MCF 10A (cell line): ENCODE measurements around the gene SLC41A3. TPM values are rescaled to one million over a fixed set of nuclear protein-coding genes. Genes with fewer than 3 reads are reported as not detected.

ENCODE experiments used
- BruUV-seq: library from RNA; stranded (reverse); fragments of 400-500 nt; replicated peaks from 2 replicates; lab custom pipeline; 2021; lab: Mats Ljungman, UMichigan
- CTCF ChIA-PET: fragments of 300-600 bp; sonication (Branson Sonifier 250); formaldehyde crosslinking; extraction: SDS; loops from one replicate; lab custom pipeline; 2021; ENCODE audit warnings: antibody characterized with exemption, inconsistent platforms; lab: Yijun Ruan, JAX
- POLR2A ChIA-PET: fragments of 300-600, 350-650 bp; sonication (Branson Sonifier 250); formaldehyde crosslinking; extraction: SDS; loops from one replicate; lab custom pipeline; 2020; ENCODE audit warnings: antibody characterized with exemption, inconsistent platforms; lab: Yijun Ruan, JAX
- DNase-seq: peaks from one replicate; pipeline ENCODE4 v3.0.0-alpha.2; 2018; ENCODE audit not compliant: unreplicated experiment
- H3K27ac Mint-ChIP-seq: one replicate; pipeline ENCODE4 v1.8.0; 2022; ENCODE audit warnings: mild to moderate bottlenecking, low read depth, mixed read lengths; ENCODE audit not compliant: unreplicated experiment
- H3K27me3 Mint-ChIP-seq: one replicate; pipeline ENCODE4 v1.8.0; 2022; ENCODE audit warnings: mixed read lengths; ENCODE audit not compliant: insufficient read depth, unreplicated experiment
- H3K36me3 Mint-ChIP-seq: one replicate; pipeline ENCODE4 v1.8.0; 2022; ENCODE audit warnings: mild to moderate bottlenecking, moderate library complexity, mixed read lengths; ENCODE audit not compliant: insufficient read depth, unreplicated experiment
- H3K4me1 Mint-ChIP-seq: one replicate; pipeline ENCODE4 v1.8.0; 2022; ENCODE audit warnings: mixed read lengths; ENCODE audit not compliant: insufficient read depth, unreplicated experiment
- H3K4me3 Mint-ChIP-seq: one replicate; pipeline ENCODE4 v1.8.0; 2022; ENCODE audit warnings: mild to moderate bottlenecking, moderate library complexity, mixed read lengths; ENCODE audit not compliant: unreplicated experiment
- H3K9me3 Mint-ChIP-seq: one replicate; pipeline ENCODE4 v1.8.0; 2022; ENCODE audit warnings: mixed read lengths; ENCODE audit not compliant: unreplicated experiment
- CTCF ChIP-seq: fragments of 200-600 bp; IDR thresholded peaks from one replicate; pipeline ENCODE4 v1.8.0; 2022; ENCODE audit warnings: antibody characterized with exemption, mild to moderate bottlenecking; ENCODE audit not compliant: unreplicated experiment
- intact Hi-C: fragments of 100-400 bp; cut with micrococcal nuclease; formaldehyde crosslinking; loops from 2 replicates; pipeline ENCODE4 v1.14.1; 2022
- total RNA-seq: library from RNA; stranded (reverse); gene quantifications from 2 replicates; pipeline ENCODE4 v1.2.3, GENCODE V29; 2022

Gene SLC41A3
- total RNA-seq, 1 experiment from 2014 or later = 43.2 TPM

- POLR2A ChIA-PET = interaction anchor here (1.0 kb wide), 2 partner anchors 10 to 56 kb away, joined by 3 to 4 read pairs; no protein-coding TSS in a partner anchor
- H3K27me3 Mint-ChIP-seq = no peaks in the 10 kb centered on the region
- TF ChIP-seq CTCF = no peak
- H3K36me3 Mint-ChIP-seq = peaks cover 21% of the 10 kb centered on the region
- intact Hi-C loops = no loop called here
- BruUV-seq = no TSS peak
- H3K4me1 Mint-ChIP-seq = no peaks in the 10 kb centered on the region
- no peak for DNase-seq
- H3K27ac Mint-ChIP-seq = no peak overlapping the region
- H3K9me3 Mint-ChIP-seq = peaks cover 12% of the 10 kb centered on the region
- CTCF ChIA-PET = interaction anchor here (0.6 to 1.2 kb wide), 2 partner anchors 8 to 654 kb away, joined by 3 to 4 read pairs; no protein-coding TSS in a partner anchor
- H3K4me3 Mint-ChIP-seq = no peak overlapping the region
These were observed 58.7 kb downstream of the SLC41A3 start for GRCh38 chr3:126025116-126025729.

GRCh38 chr3:126024049-126024854 is 59.7 kb downstream of the SLC41A3 start:
- peaks cover 12% of the 10 kb centered on the region for H3K9me3 Mint-ChIP-seq
- CTCF ChIA-PET = interaction anchor here (1.2 kb wide), 1 partner anchor 9 kb away, joined by 4 read pairs; no protein-coding TSS in a partner anchor
- no peak overlapping the region for H3K4me3 Mint-ChIP-seq
- H3K36me3 Mint-ChIP-seq = peaks cover 17% of the 10 kb centered on the region
- intact Hi-C loops = no loop called here
- TF ChIP-seq CTCF = no peak
- H3K27ac Mint-ChIP-seq = no peak overlapping the region
- DNase-seq = no peak
- POLR2A ChIA-PET = interaction anchor here (0.6 to 1.0 kb wide), 2 partner anchors 57 to 942 kb away, joined by 3 read pairs; no protein-coding TSS in a partner anchor
- H3K4me1 Mint-ChIP-seq = no peaks in the 10 kb centered on the region
- no peaks in the 10 kb centered on the region for H3K27me3 Mint-ChIP-seq
- BruUV-seq = no TSS peak

- intact Hi-C loops = no loop called here
- no peak overlapping the region for H3K4me3 Mint-ChIP-seq
- H3K4me1 Mint-ChIP-seq = no peaks in the 10 kb centered on the region
- H3K36me3 Mint-ChIP-seq = peaks cover 13% of the 10 kb centered on the region
- BruUV-seq = no TSS peak
- no peak overlapping the region for H3K27ac Mint-ChIP-seq
- no peaks in the 10 kb centered on the region for H3K27me3 Mint-ChIP-seq
- TF ChIP-seq CTCF = no peak
- CTCF ChIA-PET = interaction anchor here (0.6 kb wide), 1 partner anchor 94 kb away, joined by 3 read pairs; no protein-coding TSS in a partner anchor
- no peak for DNase-seq
- H3K9me3 Mint-ChIP-seq = peaks cover 12% of the 10 kb centered on the region
- POLR2A ChIA-PET = no interaction called here
These were observed 60.5 kb downstream of the SLC41A3 start for GRCh38 chr3:126023390-126023789.

GRCh38 chr3:126022741-126023359 is 61.1 kb downstream of the SLC41A3 start:
- Mint-ChIP-seq H3K27me3 (no peaks in the 10 kb centered on the region), H3K9me3 (peaks cover 9% of the 10 kb centered on the region), H3K36me3 (peaks cover 13% of the 10 kb centered on the region), H3K27ac (no peak overlapping the region), H3K4me1 (no peaks in the 10 kb centered on the region), H3K4me3 (no peak overlapping the region)
- intact Hi-C loops = no loop called here
- DNase-seq = no peak
- ChIA-PET POLR2A (no interaction called here), CTCF (interaction anchor here (0.6 to 0.7 kb wide), 2 partner anchors 10 to 94 kb away, joined by 3 to 5 read pairs; no protein-coding TSS in a partner anchor)
- no peak for TF ChIP-seq CTCF
- BruUV-seq = no TSS peak
